ENCODE measurements around the gene PEX6. TPM values are rescaled to one million over a fixed set of nuclear protein-coding genes. Genes with fewer than 3 reads are reported as not detected.
"Not testable (repeated sequence)": the region's sequence is repeated elsewhere in the genome, so short reads cannot be mapped to it uniquely, and the experiment has no call there.

The PEX6 gene
- total RNA-seq, 2 donors from 2014 or later = 15.0 to 25.6 TPM

- intact Hi-C loops (cut with DNase I) = loop anchor here in 1 of 2 donors (5.0 kb wide), 1 partner anchor 136 kb away; no protein-coding TSS in a partner anchor
- ATAC-seq = no peak
- no peak for DNase-seq
Observed at GRCh38 chr6:43005844-43006243, 26.9 kb upstream of the PEX6 start.

GRCh38 chr6:43001843-43002242 lies 22.9 kb upstream of the PEX6 start:
- intact Hi-C loops (cut with DNase I) = no loop called here
- no peak for DNase-seq

GRCh38 chr6:42998205-42998604 lies 19.2 kb upstream of the PEX6 start:
- DNase-seq; intact Hi-C loops (cut with DNase I); ATAC-seq: not testable (repeated sequence)

More at GRCh38 chr6:43001843-43002242, 22.9 kb upstream of the PEX6 start:
- no peak for ATAC-seq

- DNase-seq (no peak), ATAC-seq (no peak)
- intact Hi-C loops (cut with DNase I) = no loop called here
Observed at GRCh38 chr6:42996513-42996912, 17.5 kb upstream of the PEX6 start.

GRCh38 chr6:42993445-42993844 lies 14.5 kb upstream of the PEX6 start:
- no peak for DNase-seq
- intact Hi-C loops (cut with DNase I) = no loop called here
- ATAC-seq = no peak

- intact Hi-C loops (cut with DNase I) = no loop called here
- DNase-seq (no peak), ATAC-seq (no peak)
Observed at GRCh38 chr6:42989923-42990322, 10.9 kb upstream of the PEX6 start.

GRCh38 chr6:42988486-42989020 lies 9.6 kb upstream of the PEX6 start:
- DNase-seq (no peak), ATAC-seq (no peak)
- intact Hi-C loops (cut with DNase I) = no loop called here

GRCh38 chr6:42987533-42988451 lies 8.8 kb upstream of the PEX6 start:
- ATAC-seq = no peak
- intact Hi-C loops (cut with DNase I) = no loop called here
- DNase-seq = no peak

- peak; percentile 8 to 16 for ATAC-seq
- DNase-seq = no peak
Observed at GRCh38 chr6:42984924-42985475, 6.0 kb upstream of the PEX6 start.

GRCh38 chr6:42984001-42984923 lies 5.3 kb upstream of the PEX6 start, which contains the start of gene PPP2R5D:
Gene PPP2R5D, plus strand, starts transcription at chr6:42984570. Its CDS starts 108 bp downstream, at chr6:42984678.
- peak; percentile 96 to 97 for ATAC-seq
- intact Hi-C loops (cut with DNase I) = loop anchor here in 1 of 2 donors (5.0 kb wide), 1 partner anchor 52 kb away; no protein-coding TSS in a partner anchor
- peak; percentile 98 for DNase-seq

More at GRCh38 chr6:42984924-42985475, 6.0 kb upstream of the PEX6 start:
- intact Hi-C loops (cut with DNase I) = loop anchor here in 1 of 2 donors (5.0 kb wide), 1 partner anchor 53 kb away; no protein-coding TSS in a partner anchor

GRCh38 chr6:42981836-42982235 lies 2.9 kb upstream of the PEX6 start:
- no peak for ATAC-seq
- intact Hi-C loops (cut with DNase I) = loop anchor here in 1 of 2 donors (5.0 kb wide), 1 partner anchor 50 kb away; no protein-coding TSS in a partner anchor
- no peak for DNase-seq

- ATAC-seq = peak; percentile 1 to 3
- DNase-seq = no peak
- intact Hi-C loops (cut with DNase I) = loop anchor here in 1 of 2 donors (5.0 kb wide), 1 partner anchor 47 kb away; no protein-coding TSS in a partner anchor
Observed at GRCh38 chr6:42979523-42980177, 669 bp upstream of the PEX6 start.

GRCh38 chr6:42978487-42978838 lies 518 bp downstream of the PEX6 start:
- ATAC-seq (peak; percentile 47 to 56), DNase-seq (peak; percentile 38)
- intact Hi-C loops (cut with DNase I) = no loop called here

GRCh38 chr6:42974919-42975505 lies 4.0 kb downstream of the PEX6 start:
- intact Hi-C loops (cut with DNase I) = no loop called here
- ATAC-seq = no peak

GRCh38 chr6:42973926-42974325 lies 5.1 kb downstream of the PEX6 start:
- intact Hi-C loops (cut with DNase I) = no loop called here
- no peak for DNase-seq
- no peak for ATAC-seq

More at GRCh38 chr6:42974919-42975505, 4.0 kb downstream of the PEX6 start:
- DNase-seq = no peak

- DNase-seq (no peak), ATAC-seq (no peak)
- intact Hi-C loops (cut with DNase I) = no loop called here
Observed at GRCh38 chr6:42971746-42972327, 7.1 kb downstream of the PEX6 start.

- no peak for DNase-seq
- intact Hi-C loops (cut with DNase I) = no loop called here
- ATAC-seq = peak in 1 of 2 donors; percentile 35
Observed at GRCh38 chr6:42970871-42971612, 7.9 kb downstream of the PEX6 start.
